PFSK-1 (cell line): ENCODE measurements around the gene TLR4.

ENCODE experiments used
- FOXP2 ChIP-seq: optimal IDR thresholded peaks from 2 replicates; pipeline ENCODE3; 2011; ENCODE audit warnings: borderline replicate concordance, control low read depth, inconsistent platforms; ENCODE audit not compliant: insufficient read depth; ENCODE audit errors: extremely low read length, extremely low read depth
- POLR2AphosphoS5 ChIP-seq: IDR thresholded peaks from 2 replicates; pipeline ENCODE4 v1.6.1; 2012; ENCODE audit warnings: low read depth, mild to moderate bottlenecking, control low read depth, low read length, moderate library complexity
- REST ChIP-seq, 2 experiments: IDR thresholded peaks; 2 replicates each; pipeline versions ENCODE4 v1.6.1 to v1.8.0; 2011 to 2012; ENCODE audit warnings: low read depth in 2 of 2, low read length in 2 of 2, control low read depth in 1 of 2, inconsistent platforms in 1 of 2, mild to moderate bottlenecking in 1 of 2, moderate library complexity in 1 of 2; ENCODE audit not compliant: insufficient read depth in 1 of 2
- SIN3A ChIP-seq: IDR thresholded peaks from 2 replicates; pipeline ENCODE4 v1.6.1; 2012; ENCODE audit warnings: mild to moderate bottlenecking, low read length, moderate library complexity, borderline replicate concordance; ENCODE audit not compliant: insufficient read depth
- TAF1 ChIP-seq: IDR thresholded peaks from 2 replicates; pipeline ENCODE4 v1.6.1; 2012; ENCODE audit warnings: low read length, control low read depth, borderline replicate concordance; ENCODE audit not compliant: insufficient read depth

TLR4 gene

GRCh38 chr9:117742131-117742530 lies 37.9 kb downstream of the TLR4 start:
- no peak for TF ChIP-seq FOXP2
- no peak for TF ChIP-seq REST (IDR thresholded peaks at IDR 0.05; ENCODE audit: insufficient read depth in 1 of 2, low read depth in 2 of 2, low read length in 2 of 2)
- no peak for TF ChIP-seq TAF1
- TF ChIP-seq POLR2AphosphoS5 = no peak

- TF ChIP-seq POLR2AphosphoS5 = no peak
- no peak for TF ChIP-seq SIN3A
- TF ChIP-seq REST (IDR thresholded peaks at IDR 0.05; ENCODE audit: insufficient read depth in 1 of 2, low read depth in 2 of 2, low read length in 2 of 2) = no peak
These were observed 40.2 kb downstream of the TLR4 start for GRCh38 chr9:117744369-117744768.

- no peak for TF ChIP-seq REST (IDR thresholded peaks at IDR 0.05; ENCODE audit: insufficient read depth in 1 of 2, low read depth in 2 of 2, low read length in 2 of 2)
- no peak for TF ChIP-seq FOXP2
- TF ChIP-seq TAF1 = no peak
- TF ChIP-seq POLR2AphosphoS5 = no peak
- no peak for TF ChIP-seq SIN3A
These were observed 40.7 kb downstream of the TLR4 start for GRCh38 chr9:117744856-117745389.

GRCh38 chr9:117745598-117745997 lies 41.4 kb downstream of the TLR4 start:
- TF ChIP-seq FOXP2 = no peak
- no peak for TF ChIP-seq TAF1
- no peak for TF ChIP-seq SIN3A
- TF ChIP-seq POLR2AphosphoS5 = no peak
- no peak for TF ChIP-seq REST (IDR thresholded peaks at IDR 0.05; ENCODE audit: insufficient read depth in 1 of 2, low read depth in 2 of 2, low read length in 2 of 2)

GRCh38 chr9:117746263-117746662 lies 42.1 kb downstream of the TLR4 start:
- TF ChIP-seq POLR2AphosphoS5 (no peak), SIN3A (no peak), REST (IDR thresholded peaks at IDR 0.05; ENCODE audit: insufficient read depth in 1 of 2, low read depth in 2 of 2, low read length in 2 of 2) (no peak), FOXP2 (no peak), TAF1 (no peak)
